Chondrocyte (in vitro differentiated cells): Measurements from ENCODE around the gene GPR157. TPM values are rescaled to one million over a fixed set of nuclear protein-coding genes. Genes with fewer than 3 reads are reported as not detected.
"Not testable (repeated sequence)": the region's sequence is repeated elsewhere in the genome, so short reads cannot be mapped to it uniquely, and the experiment has no call there.

ENCODE experiments used
- DNase-seq: peaks from one replicate; pipeline ENCODE4 v3.0.0; 2021; ENCODE audit warnings: mixed read lengths, low spot score
- H3K27ac Mint-ChIP-seq: one replicate; pipeline ENCODE4 v1.8.0; 2021; ENCODE audit warnings: mild to moderate bottlenecking, moderate library complexity, mixed read lengths; ENCODE audit not compliant: unreplicated experiment
- H3K27me3 Mint-ChIP-seq: 2 replicates; pipeline ENCODE4 v1.8.0; 2021; ENCODE audit warnings: low read depth, mixed read lengths
- H3K36me3 Mint-ChIP-seq: 2 replicates; pipeline ENCODE4 v1.8.0; 2021; ENCODE audit warnings: low read depth, mixed read lengths
- H3K4me1 Mint-ChIP-seq: 2 replicates; pipeline ENCODE4 v1.8.0; 2021; ENCODE audit warnings: low read depth, mild to moderate bottlenecking, mixed read lengths
- H3K4me3 Mint-ChIP-seq: one replicate; pipeline ENCODE4 v1.8.0; 2021; ENCODE audit warnings: mild to moderate bottlenecking, moderate library complexity, mixed read lengths; ENCODE audit not compliant: unreplicated experiment
- H3K9me3 Mint-ChIP-seq: 2 replicates; pipeline ENCODE4 v1.8.0; 2021; ENCODE audit warnings: low read depth, mixed read lengths
- CTCF ChIP-seq: fragments of 200-600 bp; sonication (generic); IDR thresholded peaks from 2 replicates; pipeline ENCODE4 v1.5.0; 2021; ENCODE audit warnings: antibody characterized with exemption, mild to moderate bottlenecking, moderate library complexity
- total RNA-seq: library from RNA; stranded (reverse); gene quantifications from 3 replicates; pipeline ENCODE4 v1.2.1, GENCODE V29; 2021

Gene GPR157
- total RNA-seq, 1 donor from 2014 or later = 6.9 TPM

- no peak for TF ChIP-seq CTCF
- Mint-ChIP-seq H3K27me3 (no peaks in the 10 kb centered on the region), H3K27ac (no peak overlapping the region), H3K36me3 (peaks cover 9% of the 10 kb centered on the region), H3K9me3 (no peaks in the 10 kb centered on the region), H3K4me1 (peaks cover 13% of the 10 kb centered on the region), H3K4me3 (no peak overlapping the region)
- no peak for DNase-seq
These were observed 16.8 kb upstream of the GPR157 start for GRCh38 chr1:9145714-9146113.

- peaks cover 9% of the 10 kb centered on the region for H3K36me3 Mint-ChIP-seq
- H3K9me3 Mint-ChIP-seq = no peaks in the 10 kb centered on the region
- no peak overlapping the region for H3K4me3 Mint-ChIP-seq
- peak; percentile 68 for DNase-seq
- peaks cover 9% of the 10 kb centered on the region for H3K4me1 Mint-ChIP-seq
- no peak for TF ChIP-seq CTCF
- H3K27ac Mint-ChIP-seq = peak overlapping the region; percentile 22
- no peaks in the 10 kb centered on the region for H3K27me3 Mint-ChIP-seq
These were observed 16.2 kb upstream of the GPR157 start for GRCh38 chr1:9145021-9145668.

- not testable (repeated sequence) for H3K27ac Mint-ChIP-seq
These were observed 15.6 kb upstream of the GPR157 start for GRCh38 chr1:9144494-9144893.

GRCh38 chr1:9143250-9143649 lies 14.3 kb upstream of the GPR157 start:
- Mint-ChIP-seq H3K4me1 (no peaks in the 10 kb centered on the region), H3K27me3 (no peaks in the 10 kb centered on the region), H3K4me3 (no peak overlapping the region), H3K27ac (no peak overlapping the region), H3K36me3 (peaks cover 4% of the 10 kb centered on the region), H3K9me3 (no peaks in the 10 kb centered on the region)
- peak; percentile 56 for DNase-seq
- TF ChIP-seq CTCF = no peak

More at GRCh38 chr1:9144494-9144893, 15.6 kb upstream of the GPR157 start:
- H3K4me3 Mint-ChIP-seq, H3K27me3 Mint-ChIP-seq, H3K4me1 Mint-ChIP-seq, H3K9me3 Mint-ChIP-seq, H3K36me3 Mint-ChIP-seq: not testable (repeated sequence)
- peak; percentile 41 for DNase-seq

- TF ChIP-seq CTCF = no peak
- Mint-ChIP-seq H3K36me3 (peaks cover 5% of the 10 kb centered on the region), H3K9me3 (no peaks in the 10 kb centered on the region), H3K27me3 (peaks cover 3% of the 10 kb centered on the region), H3K4me3 (no peak overlapping the region), H3K27ac (no peak overlapping the region), H3K4me1 (no peaks in the 10 kb centered on the region)
- DNase-seq = no peak
These were observed 11.0 kb upstream of the GPR157 start for GRCh38 chr1:9139930-9140329.

GRCh38 chr1:9136932-9137331 lies 8.0 kb upstream of the GPR157 start:
- H3K4me1 Mint-ChIP-seq = no peaks in the 10 kb centered on the region
- DNase-seq = no peak
- H3K4me3 Mint-ChIP-seq = no peak overlapping the region
- TF ChIP-seq CTCF = no peak
- no peak overlapping the region for H3K27ac Mint-ChIP-seq
- H3K27me3 Mint-ChIP-seq = peaks cover 5% of the 10 kb centered on the region
- peaks cover 5% of the 10 kb centered on the region for H3K36me3 Mint-ChIP-seq
- no peaks in the 10 kb centered on the region for H3K9me3 Mint-ChIP-seq
